ENCODE results near the gene GABRA4.
A peak's percentile ranks its signal among the peaks of the same experiment; 100 is the strongest.

The GABRA4 gene

DNA sequence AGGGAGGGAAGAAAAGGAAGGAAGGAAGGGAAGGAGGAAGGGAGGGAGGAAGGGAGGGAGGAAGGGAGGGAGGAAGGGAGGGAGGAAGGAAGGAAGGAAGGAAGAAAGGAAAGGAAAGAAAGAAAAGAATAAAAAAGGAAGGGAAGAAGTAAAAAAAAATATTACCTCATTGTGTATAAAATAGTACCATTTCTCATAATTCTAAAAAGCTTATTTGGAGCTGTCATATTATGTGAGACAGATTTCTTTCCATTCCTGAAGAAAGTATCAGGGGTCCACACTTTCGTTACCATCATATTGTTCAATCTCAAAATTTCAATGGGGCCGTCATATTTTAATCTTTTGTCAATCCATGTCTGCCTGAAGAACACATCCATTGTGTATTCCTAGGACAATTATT, 16.1 kb downstream of the GABRA4 start:
- no peak for DNase-seq

DNA sequence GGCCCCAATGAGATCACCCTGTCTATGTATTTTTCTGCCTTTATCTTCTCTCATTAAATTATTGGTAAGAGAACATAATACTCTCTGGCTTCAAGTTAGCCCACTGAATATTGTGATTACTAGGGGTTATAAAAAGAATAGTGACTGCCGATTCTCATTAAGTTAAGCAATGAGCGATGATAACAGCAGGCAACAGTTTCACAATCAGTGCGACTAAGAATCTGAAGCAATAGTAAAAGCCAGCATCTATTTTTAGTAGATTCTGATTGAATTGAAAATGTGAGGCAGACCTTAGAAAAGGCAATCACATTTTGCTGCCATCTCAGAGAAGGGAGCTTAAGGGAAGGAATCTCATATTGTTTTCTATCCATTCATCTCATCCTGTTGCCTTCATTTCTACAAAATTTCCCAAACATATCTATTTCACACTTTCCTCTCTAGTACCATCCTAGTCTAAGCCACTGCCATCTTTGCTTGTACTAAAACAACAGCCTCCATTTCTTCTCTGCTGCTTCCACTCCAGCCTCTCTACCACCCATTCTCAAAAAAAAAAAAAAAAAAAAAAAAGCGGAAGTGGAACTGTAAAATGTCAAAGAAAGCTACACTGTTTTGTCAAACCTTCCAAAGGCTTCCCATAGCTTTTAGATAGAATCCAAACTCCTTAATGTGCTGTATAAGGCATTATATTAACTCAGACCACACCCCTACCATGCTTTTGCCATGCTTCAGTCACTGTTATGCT, 17.4 kb downstream of the GABRA4 start:
- DNase-seq = no peak

DNA sequence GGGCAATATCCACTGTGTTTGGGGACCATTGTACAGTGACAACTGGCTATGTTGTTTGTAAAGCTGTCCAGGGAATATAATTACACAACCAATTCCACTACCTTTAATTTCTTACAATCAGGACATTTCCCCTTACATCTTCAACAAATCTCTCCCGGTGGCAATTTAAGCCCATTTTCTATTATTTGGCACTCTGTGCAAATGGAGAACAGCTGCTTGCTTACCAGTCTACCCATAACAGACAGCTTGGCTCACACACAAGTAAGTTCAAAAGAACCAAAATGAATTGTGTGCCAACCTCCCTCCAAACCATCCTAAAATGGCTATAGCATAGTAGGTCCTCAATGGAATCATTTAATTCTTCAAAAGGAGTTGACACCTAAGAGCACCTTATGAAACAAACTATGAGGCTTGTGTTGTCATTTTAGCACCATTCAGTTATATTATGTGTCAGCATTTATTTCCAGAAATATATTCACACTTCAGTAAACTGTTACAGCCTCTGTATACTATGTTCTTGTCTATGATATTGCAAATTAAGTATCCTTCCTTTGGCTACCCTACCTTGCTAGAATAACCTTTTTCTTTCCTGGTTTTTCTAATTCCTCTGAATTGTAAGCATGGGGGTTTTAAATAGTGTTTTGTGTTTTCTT, 18.4 kb downstream of the GABRA4 start:
- DNase-seq = no peak

GRCh38 chr4:46968847-46969246, 24.5 kb downstream of the GABRA4 start:
- DNase-seq = no peak

- no peak for DNase-seq
These were observed 25.8 kb downstream of the GABRA4 start for GRCh38 chr4:46967631-46968030.

DNA sequence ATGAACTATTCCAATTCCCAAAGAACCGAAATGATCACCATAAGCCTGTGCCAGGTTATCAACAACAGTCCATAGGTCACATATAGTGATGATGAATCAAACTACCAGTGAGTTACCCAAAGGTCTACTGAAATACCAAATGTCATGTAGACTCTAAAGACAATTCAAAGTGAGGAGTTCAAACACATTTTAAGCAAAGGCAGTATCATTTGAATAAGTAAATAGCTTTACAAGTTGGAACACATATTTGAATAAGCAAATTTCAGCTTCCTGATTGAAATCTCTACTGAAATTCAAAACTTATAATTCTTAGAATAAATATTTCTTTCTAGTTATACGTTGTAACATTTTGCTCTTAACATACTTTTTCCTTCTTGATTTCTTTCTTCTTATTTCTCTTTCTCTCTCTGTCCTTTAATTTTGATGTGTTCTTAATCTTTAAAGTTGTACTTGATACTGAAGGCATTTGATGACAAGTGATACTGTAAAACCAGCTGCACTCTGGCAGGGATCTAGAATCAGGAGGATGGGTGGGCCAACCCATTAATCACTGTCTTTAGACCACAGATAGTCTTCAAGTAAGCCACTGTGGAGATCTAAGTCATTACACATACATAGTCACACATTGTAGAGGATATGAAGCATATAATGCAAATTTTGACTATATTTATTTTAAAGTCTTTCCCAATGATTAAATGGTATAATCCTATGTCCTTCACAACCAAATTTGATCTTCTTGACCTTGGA, 34.5 kb downstream of the GABRA4 start:
- peak; percentile 58 to 66 for DNase-seq

- DNase-seq = no peak
These were observed 36.9 kb downstream of the GABRA4 start for GRCh38 chr4:46956451-46956850.

GRCh38 chr4:46955601-46956000, 37.8 kb downstream of the GABRA4 start:
- no peak for DNase-seq

- DNase-seq = no peak
These were observed 38.7 kb downstream of the GABRA4 start for GRCh38 chr4:46954643-46955042.

DNA sequence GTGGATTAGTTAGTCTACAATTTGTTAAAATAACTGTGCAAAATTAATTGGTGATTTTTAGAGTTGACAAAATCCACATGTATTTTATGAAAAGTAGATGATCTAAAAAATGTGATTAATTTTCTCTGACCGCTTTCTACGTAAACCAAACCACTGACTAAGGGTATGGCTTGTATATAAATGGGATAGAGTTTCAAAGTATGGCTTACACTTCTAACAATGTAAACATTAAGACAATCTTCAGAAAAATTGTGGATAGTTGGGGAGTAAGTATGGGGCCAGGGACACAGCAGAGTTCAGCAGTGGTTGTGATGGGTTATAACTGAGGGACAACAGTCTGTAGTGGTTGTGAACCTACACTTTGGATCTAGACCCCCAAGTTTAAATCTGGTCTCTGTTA, 39.8 kb downstream of the GABRA4 start:
- DNase-seq = no peak

DNA sequence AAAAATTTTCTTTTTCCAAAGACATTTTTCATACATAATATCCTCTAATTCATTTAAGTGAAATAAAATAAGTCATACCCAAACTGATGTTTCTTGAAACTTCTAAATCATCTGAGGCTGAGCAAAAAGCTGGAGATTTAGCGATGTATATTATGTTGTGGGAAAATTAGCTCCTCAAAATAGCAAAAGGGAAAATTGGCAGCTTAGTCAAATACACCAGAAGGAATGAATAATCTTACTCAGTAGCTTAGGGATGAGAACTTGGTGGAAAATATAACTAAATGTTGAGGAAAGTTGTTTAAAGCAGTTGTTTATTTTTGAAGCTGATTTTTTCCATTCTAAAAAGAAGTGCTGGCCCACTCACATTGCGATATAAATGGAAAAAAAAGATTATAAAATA, 40.9 kb downstream of the GABRA4 start:
- DNase-seq = no peak

GRCh38 chr4:46950826-46951225, 42.6 kb downstream of the GABRA4 start:
- DNase-seq = no peak

GRCh38 chr4:46949822-46950221, 43.6 kb downstream of the GABRA4 start:
- no peak for DNase-seq

- DNase-seq = no peak
These were observed 45.8 kb downstream of the GABRA4 start for GRCh38 chr4:46947541-46947940.

DNA sequence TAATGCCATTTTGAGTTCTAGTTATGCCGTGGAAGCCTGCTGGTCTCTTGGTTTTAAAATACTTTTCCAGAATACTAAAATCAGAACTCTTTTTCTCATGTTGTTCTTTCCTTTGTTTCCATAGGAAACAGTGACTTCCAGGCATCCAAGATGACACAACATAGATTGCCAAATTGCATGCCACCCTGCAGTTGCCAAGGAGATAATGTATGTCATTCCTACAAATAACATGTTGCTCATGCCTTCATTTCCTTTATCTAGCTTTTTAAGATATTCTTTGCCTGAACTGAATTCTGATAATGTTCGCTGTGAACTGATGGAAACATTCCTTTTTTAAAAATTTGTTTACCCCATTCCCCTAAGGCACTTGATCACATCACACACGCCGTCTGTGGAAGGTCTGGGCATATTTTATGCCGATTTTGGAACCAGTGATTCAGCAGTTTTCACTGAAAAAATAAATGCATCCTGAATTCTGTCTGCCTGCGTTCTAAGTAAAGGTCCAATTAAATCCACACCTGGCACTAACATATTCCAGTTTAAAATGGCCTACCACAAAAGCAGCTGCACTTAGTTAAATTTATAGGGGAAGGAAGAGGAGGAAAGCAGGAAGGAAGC, 46.4 kb downstream of the GABRA4 start:
- DNase-seq = no peak

GRCh38 chr4:46945062-46945461, 48.3 kb downstream of the GABRA4 start:
- DNase-seq = no peak

- no peak for DNase-seq
These were observed 49.0 kb downstream of the GABRA4 start for GRCh38 chr4:46944345-46944744.

DNA sequence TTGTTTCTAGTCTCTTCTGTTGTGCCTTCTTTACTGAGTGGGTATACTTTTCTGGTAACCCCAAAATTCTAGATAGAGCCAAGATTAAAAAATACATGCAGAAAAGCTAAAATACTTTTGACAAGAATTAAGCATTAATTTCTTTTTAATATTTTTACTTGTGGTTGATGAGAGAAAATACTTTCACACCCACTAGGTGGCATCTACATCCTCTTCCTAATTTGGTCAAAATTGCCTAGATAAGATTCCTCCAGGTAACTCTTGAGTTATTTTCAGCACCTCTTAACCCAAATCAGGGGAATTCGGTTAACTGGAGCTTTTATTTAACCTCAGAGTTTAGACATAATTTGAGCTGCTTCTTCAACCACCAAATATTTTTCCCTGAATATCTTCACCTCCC, 55.9 kb downstream of the GABRA4 start:
- peak in 1 of 2 experiments; percentile 29 for DNase-seq

- no peak for DNase-seq
These were observed 58.7 kb downstream of the GABRA4 start for GRCh38 chr4:46934726-46935125.

DNA sequence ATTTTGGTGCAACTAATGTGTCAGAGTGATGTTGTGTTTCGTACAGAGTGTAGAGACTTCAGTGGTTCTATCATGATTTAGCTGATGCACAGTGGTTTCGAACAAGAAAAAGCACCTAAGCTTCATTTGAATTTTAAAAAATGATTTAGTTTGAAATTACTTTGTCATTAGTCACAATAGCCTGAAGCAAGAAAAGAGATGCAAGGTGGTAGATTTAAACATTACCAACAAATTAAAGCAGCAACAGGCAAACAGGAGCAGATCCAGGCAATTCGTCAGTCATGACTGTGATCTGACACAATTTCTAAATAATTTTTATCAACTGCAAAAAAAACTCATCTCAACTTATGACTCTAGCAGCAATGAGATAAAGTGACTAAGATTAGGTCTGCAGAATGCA, 59.7 kb downstream of the GABRA4 start:
- DNase-seq = no peak

- peak; percentile 7 to 62 for DNase-seq
These were observed 61.4 kb downstream of the GABRA4 start for GRCh38 chr4:46931981-46932380.

DNA sequence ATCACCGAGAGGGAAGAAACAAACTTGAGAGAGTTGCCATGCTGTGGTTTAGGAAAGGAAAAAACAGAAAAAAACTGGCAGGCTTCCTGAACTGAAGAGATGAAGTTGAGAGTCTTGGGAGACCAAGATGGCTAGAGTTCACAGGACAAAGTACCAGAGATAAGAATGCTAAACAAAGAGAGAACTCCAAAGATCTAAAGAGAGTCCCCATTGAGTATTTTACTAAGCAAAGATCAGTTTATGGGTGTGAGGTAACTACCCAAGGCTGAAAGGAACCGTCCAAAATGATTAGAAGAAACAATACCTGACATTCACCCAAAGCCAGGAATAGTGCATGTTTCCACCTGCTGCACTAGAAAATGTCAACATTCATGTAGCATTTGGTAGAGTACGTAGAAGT, 62.5 kb downstream of the GABRA4 start:
- no peak for DNase-seq

- DNase-seq = no peak
These were observed 66.2 kb downstream of the GABRA4 start for GRCh38 chr4:46927201-46927600.
